Measurements from ENCODE around the gene CD83. TPM values are rescaled to one million over a fixed set of nuclear protein-coding genes. Genes with fewer than 3 reads are reported as not detected.

Gene CD83
- total RNA-seq, 1 donor from 2014 or later, result 1.8 TPM

DNA sequence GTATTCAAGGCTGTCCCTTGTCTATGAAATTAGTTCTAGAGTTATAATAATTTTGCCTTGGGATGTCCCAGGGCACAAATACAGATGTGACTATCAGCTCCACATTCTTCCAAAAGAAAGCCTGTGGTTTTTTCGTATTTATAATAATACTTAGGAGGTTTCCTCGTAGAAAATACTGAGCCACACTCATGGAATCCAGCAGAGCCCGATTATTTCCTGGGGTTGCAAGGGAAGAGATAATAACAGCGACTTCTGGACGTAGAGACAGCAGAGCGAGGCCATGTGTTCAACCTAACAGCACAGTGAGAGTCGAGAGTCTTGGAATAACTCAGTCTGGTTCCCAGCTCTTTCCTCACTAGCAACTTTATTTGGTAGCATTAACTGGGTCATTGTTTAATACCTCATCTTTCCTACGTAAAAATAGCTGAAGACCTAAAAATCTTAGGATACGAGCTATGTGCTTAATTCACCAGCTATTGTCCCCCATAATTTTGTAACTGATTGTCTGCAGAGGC is 21.2 kb downstream of the CD83 start:
- H3K4me3 Mint-ChIP-seq (ENCODE audit: unreplicated experiment), result no peak overlapping the region
- Histone ChIP-seq H3K79me2 (ENCODE audit: insufficient read depth, low read length) (no peaks in the 10 kb centered on the region), H3K9ac (ENCODE audit: low read length) (no peak overlapping the region), H3K4me3 (ENCODE audit: insufficient read depth, low read depth, low read length) (no peak overlapping the region), H3K36me3 (ENCODE audit: insufficient read depth, low read length) (no peaks in the 10 kb centered on the region), H3K4me1 (ENCODE audit: insufficient read depth, low read length) (no peaks in the 10 kb centered on the region), H3K9me3 (ENCODE audit: insufficient read depth, low read depth, low read length) (no peaks in the 10 kb centered on the region), H3K27ac (ENCODE audit: low read depth, low read length) (no peak overlapping the region), H4K20me1 (ENCODE audit: insufficient read depth, low read length) (no peaks in the 10 kb centered on the region), H3K4me2 (ENCODE audit: low read length) (no peak overlapping the region), H3K27me3 (ENCODE audit: insufficient read depth, low read length) (peaks cover 5% of the 10 kb centered on the region), H2AFZ (ENCODE audit: low read depth, low read length) (no peak overlapping the region)
- no peak for FAIRE-seq
- H3K4me1 Mint-ChIP-seq (ENCODE audit: low read depth, unreplicated experiment), result no peaks in the 10 kb centered on the region
- no peak for TF ChIP-seq EZH2 (IDR thresholded peaks at IDR 0.05; ENCODE audit: insufficient read depth, low read length)
- TF ChIP-seq, protein P1, sequence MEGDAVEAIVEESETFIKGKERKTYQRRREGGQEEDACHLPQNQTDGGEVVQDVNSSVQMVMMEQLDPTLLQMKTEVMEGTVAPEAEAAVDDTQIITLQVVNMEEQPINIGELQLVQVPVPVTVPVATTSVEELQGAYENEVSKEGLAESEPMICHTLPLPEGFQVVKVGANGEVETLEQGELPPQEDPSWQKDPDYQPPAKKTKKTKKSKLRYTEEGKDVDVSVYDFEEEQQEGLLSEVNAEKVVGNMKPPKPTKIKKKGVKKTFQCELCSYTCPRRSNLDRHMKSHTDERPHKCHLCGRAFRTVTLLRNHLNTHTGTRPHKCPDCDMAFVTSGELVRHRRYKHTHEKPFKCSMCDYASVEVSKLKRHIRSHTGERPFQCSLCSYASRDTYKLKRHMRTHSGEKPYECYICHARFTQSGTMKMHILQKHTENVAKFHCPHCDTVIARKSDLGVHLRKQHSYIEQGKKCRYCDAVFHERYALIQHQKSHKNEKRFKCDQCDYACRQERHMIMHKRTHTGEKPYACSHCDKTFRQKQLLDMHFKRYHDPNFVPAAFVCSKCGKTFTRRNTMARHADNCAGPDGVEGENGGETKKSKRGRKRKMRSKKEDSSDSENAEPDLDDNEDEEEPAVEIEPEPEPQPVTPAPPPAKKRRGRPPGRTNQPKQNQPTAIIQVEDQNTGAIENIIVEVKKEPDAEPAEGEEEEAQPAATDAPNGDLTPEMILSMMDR (IDR thresholded peaks at IDR 0.05; ENCODE audit: insufficient read depth, low read depth, low read length), result no peak
- H3K36me3 Mint-ChIP-seq (ENCODE audit: low read depth, unreplicated experiment), result peaks cover 2% of the 10 kb centered on the region
- H3K27ac Mint-ChIP-seq (ENCODE audit: unreplicated experiment), result no peak overlapping the region
- H3K9me3 Mint-ChIP-seq (ENCODE audit: unreplicated experiment), result no peaks in the 10 kb centered on the region
- H3K27me3 Mint-ChIP-seq (ENCODE audit: low read depth, unreplicated experiment), result peaks cover 11% of the 10 kb centered on the region
- DNase-seq (ENCODE audit: low read depth), result no peak

DNA sequence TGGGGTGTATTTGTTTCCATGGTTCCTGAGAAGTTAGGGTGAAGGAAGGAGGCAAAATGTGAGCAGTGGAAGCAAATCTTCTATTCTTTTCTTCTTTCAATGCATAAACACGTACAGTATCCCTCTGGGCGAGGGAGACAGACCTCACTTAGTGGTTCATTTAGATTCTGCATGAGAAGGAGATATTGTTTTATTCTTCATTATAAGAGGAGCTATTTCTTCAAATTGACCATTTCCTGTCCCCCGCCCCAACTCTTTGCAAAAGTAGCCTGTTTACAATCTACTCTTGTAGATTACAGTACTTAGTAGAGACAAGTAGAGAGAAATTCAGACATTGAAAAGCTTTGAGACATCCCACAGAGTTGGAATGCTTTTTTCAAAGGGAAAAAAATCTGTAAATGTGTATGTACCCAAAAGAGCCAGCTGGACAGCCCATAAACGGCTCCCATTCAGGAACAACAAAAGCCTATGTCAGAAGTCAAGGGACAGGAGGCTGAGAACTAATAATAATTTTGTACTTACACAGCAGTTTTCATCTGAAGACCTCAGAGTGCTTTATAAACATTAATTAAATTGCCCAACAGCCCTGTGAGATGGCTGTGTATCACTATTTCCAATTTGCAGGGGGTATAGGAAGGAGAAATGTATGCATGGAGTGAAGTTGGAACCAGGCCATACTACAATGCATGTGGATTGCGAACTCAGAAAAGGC is 23.9 kb downstream of the CD83 start:
- Histone ChIP-seq H3K27me3 (ENCODE audit: insufficient read depth, low read length) (peaks cover 4% of the 10 kb centered on the region), H3K79me2 (ENCODE audit: insufficient read depth, low read length) (no peaks in the 10 kb centered on the region), H4K20me1 (ENCODE audit: insufficient read depth, low read length) (no peaks in the 10 kb centered on the region), H2AFZ (ENCODE audit: low read depth, low read length) (no peak overlapping the region), H3K4me3 (ENCODE audit: insufficient read depth, low read depth, low read length) (no peak overlapping the region), H3K4me2 (ENCODE audit: low read length) (no peak overlapping the region), H3K4me1 (ENCODE audit: insufficient read depth, low read length) (no peaks in the 10 kb centered on the region), H3K9me3 (ENCODE audit: insufficient read depth, low read depth, low read length) (no peaks in the 10 kb centered on the region), H3K9ac (ENCODE audit: low read length) (no peak overlapping the region), H3K36me3 (ENCODE audit: insufficient read depth, low read length) (no peaks in the 10 kb centered on the region), H3K27ac (ENCODE audit: low read depth, low read length) (no peak overlapping the region)
- no peaks in the 10 kb centered on the region for H3K4me1 Mint-ChIP-seq (ENCODE audit: low read depth, unreplicated experiment)
- no peaks in the 10 kb centered on the region for H3K9me3 Mint-ChIP-seq (ENCODE audit: unreplicated experiment)
- no peak for TF ChIP-seq EZH2 (IDR thresholded peaks at IDR 0.05; ENCODE audit: insufficient read depth, low read length)
- TF ChIP-seq, protein P1 (IDR thresholded peaks at IDR 0.05; ENCODE audit: insufficient read depth, low read depth, low read length), result no peak
- H3K27ac Mint-ChIP-seq (ENCODE audit: unreplicated experiment), result no peak overlapping the region
- DNase-seq (ENCODE audit: low read depth), result no peak
- H3K27me3 Mint-ChIP-seq (ENCODE audit: low read depth, unreplicated experiment), result peaks cover 4% of the 10 kb centered on the region
- H3K36me3 Mint-ChIP-seq (ENCODE audit: low read depth, unreplicated experiment), result no peaks in the 10 kb centered on the region
- no peak overlapping the region for H3K4me3 Mint-ChIP-seq (ENCODE audit: unreplicated experiment)
- no peak for FAIRE-seq

DNA sequence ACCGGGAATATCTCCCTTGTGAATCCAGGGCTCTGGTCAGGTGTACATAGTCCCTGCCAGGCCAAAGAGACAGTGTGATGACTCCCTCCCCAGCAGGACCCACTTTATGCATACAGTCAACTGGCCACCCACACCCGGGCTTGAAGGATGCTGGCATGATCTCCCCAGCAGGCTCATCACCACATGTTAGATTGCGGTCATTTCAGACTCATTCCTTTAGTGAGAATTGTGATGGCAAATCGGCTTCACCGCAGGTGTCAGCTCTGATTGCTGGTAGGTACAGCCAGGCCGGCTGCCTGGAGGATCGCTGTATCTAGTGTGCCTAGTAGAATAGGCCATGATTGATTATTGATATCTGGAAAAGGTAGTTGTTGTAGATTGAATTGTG is 24.5 kb downstream of the CD83 start:
- Mint-ChIP-seq H3K27me3 (ENCODE audit: low read depth, unreplicated experiment) (peaks cover 7% of the 10 kb centered on the region), H3K4me3 (ENCODE audit: unreplicated experiment) (no peak overlapping the region), H3K9me3 (ENCODE audit: unreplicated experiment) (no peaks in the 10 kb centered on the region), H3K4me1 (ENCODE audit: low read depth, unreplicated experiment) (no peaks in the 10 kb centered on the region), H3K36me3 (ENCODE audit: low read depth, unreplicated experiment) (no peaks in the 10 kb centered on the region), H3K27ac (ENCODE audit: unreplicated experiment) (no peak overlapping the region)
- no peaks in the 10 kb centered on the region for H3K9me3 ChIP-seq (ENCODE audit: insufficient read depth, low read depth, low read length)
- no peaks in the 10 kb centered on the region for H3K36me3 ChIP-seq (ENCODE audit: insufficient read depth, low read length)
- peaks cover 4% of the 10 kb centered on the region for H3K27me3 ChIP-seq (ENCODE audit: insufficient read depth, low read length)
- H3K4me3 ChIP-seq (ENCODE audit: insufficient read depth, low read depth, low read length), result no peak overlapping the region
- H3K4me1 ChIP-seq (ENCODE audit: insufficient read depth, low read length), result no peaks in the 10 kb centered on the region
- H3K27ac ChIP-seq (ENCODE audit: low read depth, low read length), result no peak overlapping the region
- TF ChIP-seq EZH2 (IDR thresholded peaks at IDR 0.05; ENCODE audit: insufficient read depth, low read length), result no peak
- H2AFZ ChIP-seq (ENCODE audit: low read depth, low read length), result no peak overlapping the region
- no peaks in the 10 kb centered on the region for H4K20me1 ChIP-seq (ENCODE audit: insufficient read depth, low read length)
- no peak overlapping the region for H3K9ac ChIP-seq (ENCODE audit: low read length)
- no peak overlapping the region for H3K4me2 ChIP-seq (ENCODE audit: low read length)
- H3K79me2 ChIP-seq (ENCODE audit: insufficient read depth, low read length), result no peaks in the 10 kb centered on the region
- FAIRE-seq (no peak), DNase-seq (ENCODE audit: low read depth) (no peak)
